Right lobe of liver (tissue), 6 donors: ENCODE measurements around the gene GDI1. TPM values are rescaled to one million over a fixed set of nuclear protein-coding genes. Genes with fewer than 3 reads are reported as not detected.

Source experiments
- ATAC-seq, 4 donors: fragments of 200-7000 bp; cut with Tn5 transposase; one replicate each; pipeline ENCODE4 v1.9.1; 2020; ENCODE audit warnings: mild to moderate bottlenecking in 4 of 4, moderate library complexity in 4 of 4
- DNase-seq, 3 donors: peaks; one replicate each; pipeline ENCODE4 v3.0.0-alpha.2; 2020
- H3K27ac ChIP-seq, 3 donors: fragments of 200-600 bp; one replicate each; pipeline ENCODE4 v1.8.0; 2022
- H3K27me3 ChIP-seq, 2 donors: fragments of 200-600 bp; one replicate each; pipeline ENCODE4 v1.8.0; 2022
- H3K36me3 ChIP-seq, 4 donors: fragments of 200-600 bp; sonication (generic) in 1 of 4; one replicate each; pipeline versions ENCODE4 v1.5.1 to v1.8.0; 2017 to 2022; ENCODE audit warnings: control low read depth in 1 of 4
- H3K4me1 ChIP-seq, 4 donors: fragments of 200-600 bp; sonication (generic) in 1 of 4; one replicate each; pipeline versions ENCODE4 v1.5.1 to v1.8.0; 2017 to 2022; ENCODE audit warnings: control low read depth in 1 of 4
- H3K4me3 ChIP-seq, 3 donors: fragments of 200-600 bp; one replicate each; pipeline ENCODE4 v1.8.0; 2022
- H3K9me3 ChIP-seq, 4 donors: fragments of 200-600 bp; sonication (generic) in 1 of 4; one replicate each; pipeline versions ENCODE4 v1.5.1 to v1.8.0; 2017 to 2022; ENCODE audit warnings: control low read depth in 1 of 4
- POLR2A ChIP-seq: fragments of 450-650 bp; IDR thresholded peaks from one replicate; pipeline ENCODE4 v1.6.1; 2017; ENCODE audit warnings: antibody characterized with exemption, mild to moderate bottlenecking
- WGBS: methylation state at CpG from one replicate; pipeline ENCODE4 v1.1.6; 2018; ENCODE audit warnings: low coverage, low lambda C conversion rate; ENCODE audit not compliant: insufficient coverage; ENCODE audit errors: missing lambda C conversion rate; 5-methylcytosine and 5-hydroxymethylcytosine counted together
- intact Hi-C, 2 donors: fragments of 100-400 bp; cut with DNase I; formaldehyde crosslinking; loops; one replicate each; pipeline versions ENCODE4 v1.11.2 to v1.14.1; 2022
- total RNA-seq, 6 experiments: library from RNA; depleted of rRNA in 2 of 6; stranded (reverse); fragments of >200 nt in 2 of 6; fragmentation: NEBNext Ultra II Directional in 3 of 6; extraction: Animal tissue kit (Norgen Biotek cat#: 25700) in 3 of 6; gene quantifications; one replicate each; pipeline versions ENCODE4 v1.1.0 to v1.2.4, GENCODE V29; 2016 to 2023
- TF ChIP-seq, protein P1 (sequence below), 4 donors: fragments of 200-600 bp in 3 of 4; fragments of 450-650 bp in 1 of 4; IDR thresholded peaks; one replicate each; pipeline versions ENCODE4 v1.5.1 to v1.8.0; 2016 to 2022; ENCODE audit warnings: antibody characterized with exemption in 4 of 4, mild to moderate bottlenecking in 2 of 4
- donor health status: DM: no; HTN: yes; CAD: no.
- donor health status: DM: no; HTN: no; CAD: no.
- donor health status: DM: no; HTN: no; CAD: no.
- donor health status: DM: no; HTN: yes; CAD: no.
- donor health status: DM: no; HTN: yes; CAD: no.

The GDI1 gene
- total RNA-seq, 6 experiments from 2014 or later, result 26.8 to 37.7 (median 30.9) TPM

GRCh38 chrX:154476821-154477220 is 39.9 kb downstream of the GDI1 start:
- no CpG with 5 or more reads among the region's 8 CpGs for whole genome bisulfite sequencing

GRCh38 chrX:154477891-154478477 is 41.0 kb downstream of the GDI1 start:
- H3K27ac ChIP-seq, result peak overlapping the region in 1 of 3 donors; percentile 73
- TF ChIP-seq POLR2A, result no peak
- TF ChIP-seq, protein P1, sequence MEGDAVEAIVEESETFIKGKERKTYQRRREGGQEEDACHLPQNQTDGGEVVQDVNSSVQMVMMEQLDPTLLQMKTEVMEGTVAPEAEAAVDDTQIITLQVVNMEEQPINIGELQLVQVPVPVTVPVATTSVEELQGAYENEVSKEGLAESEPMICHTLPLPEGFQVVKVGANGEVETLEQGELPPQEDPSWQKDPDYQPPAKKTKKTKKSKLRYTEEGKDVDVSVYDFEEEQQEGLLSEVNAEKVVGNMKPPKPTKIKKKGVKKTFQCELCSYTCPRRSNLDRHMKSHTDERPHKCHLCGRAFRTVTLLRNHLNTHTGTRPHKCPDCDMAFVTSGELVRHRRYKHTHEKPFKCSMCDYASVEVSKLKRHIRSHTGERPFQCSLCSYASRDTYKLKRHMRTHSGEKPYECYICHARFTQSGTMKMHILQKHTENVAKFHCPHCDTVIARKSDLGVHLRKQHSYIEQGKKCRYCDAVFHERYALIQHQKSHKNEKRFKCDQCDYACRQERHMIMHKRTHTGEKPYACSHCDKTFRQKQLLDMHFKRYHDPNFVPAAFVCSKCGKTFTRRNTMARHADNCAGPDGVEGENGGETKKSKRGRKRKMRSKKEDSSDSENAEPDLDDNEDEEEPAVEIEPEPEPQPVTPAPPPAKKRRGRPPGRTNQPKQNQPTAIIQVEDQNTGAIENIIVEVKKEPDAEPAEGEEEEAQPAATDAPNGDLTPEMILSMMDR (IDR thresholded peaks at IDR 0.05), result no peak
- ATAC-seq (no peak), DNase-seq (peak in 1 of 3 donors; percentile 21)
- H3K4me3 ChIP-seq, result peak overlapping the region; percentile 36 to 51 (median 37)
- H3K4me1 ChIP-seq, result no peaks in the 10 kb centered on the region
- no peaks in the 10 kb centered on the region for H3K36me3 ChIP-seq
- 50% methylated on average over 1 of the region's 24 CpGs for WGBS
- H3K27me3 ChIP-seq, result no peaks in the 10 kb centered on the region
- intact Hi-C loops, result no loop called here
- no peaks in the 10 kb centered on the region for H3K9me3 ChIP-seq

More at GRCh38 chrX:154476821-154477220, 39.9 kb downstream of the GDI1 start:
- H3K4me3 ChIP-seq, result no peak overlapping the region
- H3K36me3 ChIP-seq, result no peaks in the 10 kb centered on the region
- intact Hi-C loops, result no loop called here
- H3K4me1 ChIP-seq, result no peaks in the 10 kb centered on the region
- TF ChIP-seq, protein P1 (IDR thresholded peaks at IDR 0.05), result no peak
- TF ChIP-seq POLR2A, result no peak
- no peaks in the 10 kb centered on the region for H3K27me3 ChIP-seq
- DNase-seq (no peak), ATAC-seq (no peak)
- H3K27ac ChIP-seq, result no peak overlapping the region
- no peaks in the 10 kb centered on the region for H3K9me3 ChIP-seq

- no peaks in the 10 kb centered on the region for H3K9me3 ChIP-seq
- 39% methylated on average over 29 of the region's 85 CpGs for WGBS
- no peaks in the 10 kb centered on the region for H3K4me1 ChIP-seq
- TF ChIP-seq, protein P1 (IDR thresholded peaks at IDR 0.05), result no peak
- peak; percentile 56 for TF ChIP-seq POLR2A
- intact Hi-C loops, result no loop called here
- DNase-seq (peak; percentile 94 to 95 (median 94)), ATAC-seq (peak; percentile 95 to 98 (median 96))
- H3K36me3 ChIP-seq, result no peaks in the 10 kb centered on the region
- no peaks in the 10 kb centered on the region for H3K27me3 ChIP-seq
- H3K27ac ChIP-seq, result peak within 1 kb of the TSS; percentile 57 to 73 (median 72)
- peak within 1 kb of the TSS; percentile 36 to 51 (median 37) for H3K4me3 ChIP-seq
Measured at GRCh38 chrX:154478728-154479622, 42.0 kb downstream of the GDI1 start, which contains the start of gene LAGE3. TSS of gene LAGE3 (minus strand) at chrX:154479281. CDS start at chrX:154478915, 366 bp downstream.

GRCh38 chrX:154481195-154481594 is 44.2 kb downstream of the GDI1 start:
- 68% methylated on average over 5 of the region's 5 CpGs for WGBS
- no peak for TF ChIP-seq POLR2A
- TF ChIP-seq, protein P1 (IDR thresholded peaks at IDR 0.05), result no peak

More at GRCh38 chrX:154481195-154481594, 44.2 kb downstream of the GDI1 start:
- DNase-seq (no peak), ATAC-seq (no peak)
- no peaks in the 10 kb centered on the region for H3K27me3 ChIP-seq
- H3K4me3 ChIP-seq, result no peak overlapping the region
- no peaks in the 10 kb centered on the region for H3K36me3 ChIP-seq
- H3K9me3 ChIP-seq, result no peaks in the 10 kb centered on the region
- intact Hi-C loops, result no loop called here
- no peaks in the 10 kb centered on the region for H3K4me1 ChIP-seq
- no peak overlapping the region for H3K27ac ChIP-seq
